Cardiac septum (tissue), 1 donor: ENCODE data around the gene PLEKHG2. TPM values are rescaled to one million over a fixed set of nuclear protein-coding genes. Genes with fewer than 3 reads are reported as not detected.

Source experiments
- DNase-seq: peaks from one replicate; pipeline ENCODE4 v3.0.0-alpha.2; 2020; ENCODE audit warnings: low spot score
- intact Hi-C: fragments of 100-400 bp; cut with DNase I; formaldehyde crosslinking; loops from one replicate; pipeline ENCODE4 v1.14.0; 2022
- microRNA-seq: library from miRNA; unstranded; fragments of <30 nt; microRNA quantifications from one replicate; pipeline ENCODE4 v1.2.0, GENCODE V29; 2020
- total RNA-seq: library from RNA; stranded (reverse); fragmentation: NEBNext Ultra II Directional; extraction: Animal tissue kit (Norgen Biotek cat#: 25700); gene quantifications from one replicate; pipeline ENCODE4 v1.2.1, GENCODE V29; 2021
- donor health status: DM: no; HTN: no; CAD: no.

The PLEKHG2 gene
- total RNA-seq, 1 donor from 2014 or later, result 25.1 TPM

DNA sequence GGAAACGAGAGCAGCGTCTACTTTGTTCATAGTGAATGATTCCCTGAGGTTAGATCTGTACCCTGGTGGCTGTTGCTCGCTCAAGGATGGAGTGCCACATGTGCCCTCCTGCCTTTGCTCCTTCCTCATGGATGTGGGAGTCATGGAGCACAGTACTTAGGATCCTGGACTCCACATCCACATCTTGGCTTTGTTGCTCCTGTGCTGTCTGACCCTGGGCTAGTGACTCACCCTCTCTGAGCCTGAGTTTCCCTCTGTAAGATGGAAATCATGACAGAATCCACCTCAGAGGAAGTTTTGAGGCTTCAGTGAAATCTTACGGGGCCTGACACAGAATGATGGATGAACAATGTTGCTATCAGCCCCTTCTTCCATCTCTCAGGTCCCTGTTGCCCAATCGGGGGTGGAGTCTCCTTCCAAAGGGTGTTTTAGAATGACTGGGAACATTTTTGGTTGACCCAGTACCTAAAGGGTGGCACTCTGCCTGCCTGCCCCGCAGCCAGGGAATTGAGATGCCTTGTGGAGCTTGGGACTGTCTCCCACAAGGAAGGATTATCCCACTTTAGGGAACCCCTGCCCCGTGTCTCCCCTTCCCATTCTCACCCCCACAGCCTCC lies 58.4 kb downstream of the PLEKHG2 start:
- intact Hi-C loops, result no loop called here
- no peak for DNase-seq

DNA sequence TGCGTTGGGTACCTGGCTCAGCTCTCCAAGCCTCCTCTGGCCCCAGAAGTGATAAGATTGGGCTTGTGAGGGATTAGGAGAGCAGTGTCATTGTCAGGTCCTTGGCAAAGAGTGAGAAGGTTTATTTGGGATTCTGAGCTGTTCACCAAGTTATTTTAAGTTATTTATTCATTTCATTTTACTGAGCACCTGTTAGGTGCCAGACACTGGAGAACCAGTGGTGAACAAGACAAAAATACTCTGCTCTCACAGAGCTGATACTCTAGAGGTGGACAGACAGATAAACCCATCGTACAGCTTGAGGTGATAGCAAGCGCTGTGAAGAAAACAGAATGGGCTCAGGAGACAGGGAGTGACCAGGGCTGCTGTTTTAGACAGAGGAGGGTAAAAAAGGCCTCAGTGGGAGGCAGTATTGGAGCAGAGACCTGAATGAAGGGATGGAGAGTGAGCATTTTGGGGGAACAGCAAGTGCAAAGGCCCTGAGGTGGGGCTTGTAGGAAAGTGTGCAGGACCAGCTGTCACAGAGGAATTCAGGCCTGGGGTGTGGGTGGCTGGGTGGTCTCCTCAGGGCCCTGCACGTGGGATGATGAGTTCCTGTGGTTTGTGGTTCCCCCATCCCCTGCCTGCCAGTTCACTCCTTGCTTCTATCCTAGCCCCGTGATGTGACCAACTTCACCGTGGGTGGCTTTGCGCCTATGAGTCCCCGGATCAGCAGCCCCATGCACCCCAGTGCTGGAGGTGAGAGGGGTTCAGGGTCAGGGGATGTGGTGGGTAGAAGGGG lies 59.5 kb downstream of the PLEKHG2 start:
- intact Hi-C loops, result no loop called here
- DNase-seq, result no peak

DNA sequence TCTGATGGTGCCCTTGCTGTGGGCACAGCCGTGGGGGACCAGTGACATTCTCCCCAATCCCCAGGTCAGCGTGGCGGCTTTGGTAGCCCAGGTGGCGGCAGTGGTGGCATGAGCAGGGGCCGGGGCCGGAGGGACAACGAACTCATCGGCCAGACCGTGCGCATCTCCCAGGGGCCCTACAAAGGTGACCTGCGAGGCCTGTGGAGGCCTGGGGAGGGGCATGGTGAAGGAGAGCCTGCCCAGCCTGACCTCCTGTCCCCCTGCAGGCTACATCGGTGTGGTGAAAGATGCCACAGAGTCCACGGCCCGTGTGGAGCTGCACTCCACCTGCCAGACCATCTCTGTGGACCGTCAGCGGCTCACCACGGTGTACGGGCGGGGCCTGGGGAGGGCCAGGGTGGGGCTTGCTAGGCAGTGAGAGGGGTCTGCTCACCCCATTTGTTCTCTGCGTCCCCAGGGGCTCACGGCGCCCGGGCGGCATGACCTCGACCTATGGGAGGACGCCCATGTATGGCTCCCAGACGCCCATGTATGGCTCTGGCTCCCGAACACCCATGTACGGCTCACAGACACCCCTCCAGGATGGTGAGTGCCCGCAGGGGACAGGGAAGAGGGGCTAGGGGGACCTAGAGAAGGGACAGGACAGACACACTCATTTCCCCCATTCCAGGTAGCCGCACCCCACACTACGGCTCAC lies 60.4 kb downstream of the PLEKHG2 start:
- DNase-seq, result no peak
- intact Hi-C loops, result no loop called here

DNA sequence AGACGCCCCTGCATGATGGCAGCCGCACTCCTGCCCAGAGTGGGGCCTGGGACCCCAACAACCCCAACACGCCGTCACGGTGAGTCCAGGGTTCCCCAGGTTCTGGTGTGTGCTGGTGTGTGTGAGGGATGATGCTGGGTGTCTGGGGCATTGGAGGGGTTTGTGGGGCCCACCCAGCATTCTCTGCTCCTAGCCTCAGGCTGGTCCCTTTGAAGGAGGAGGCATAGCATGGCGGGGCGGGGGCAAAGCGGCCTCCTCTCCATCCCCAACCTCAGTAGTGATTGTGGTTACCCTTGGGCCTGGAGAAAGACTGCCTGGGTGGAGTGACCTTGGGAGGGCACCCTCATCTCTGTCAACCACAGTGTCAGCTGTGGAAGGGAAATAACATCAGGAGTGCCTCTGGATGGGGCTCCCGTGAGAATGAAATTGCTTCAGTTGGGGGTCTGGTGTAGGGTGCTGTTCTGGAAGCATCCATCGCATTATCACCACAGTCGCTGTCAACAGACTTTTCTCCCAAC lies 61.0 kb downstream of the PLEKHG2 start:
- DNase-seq, result no peak
- intact Hi-C loops, result no loop called here

DNA sequence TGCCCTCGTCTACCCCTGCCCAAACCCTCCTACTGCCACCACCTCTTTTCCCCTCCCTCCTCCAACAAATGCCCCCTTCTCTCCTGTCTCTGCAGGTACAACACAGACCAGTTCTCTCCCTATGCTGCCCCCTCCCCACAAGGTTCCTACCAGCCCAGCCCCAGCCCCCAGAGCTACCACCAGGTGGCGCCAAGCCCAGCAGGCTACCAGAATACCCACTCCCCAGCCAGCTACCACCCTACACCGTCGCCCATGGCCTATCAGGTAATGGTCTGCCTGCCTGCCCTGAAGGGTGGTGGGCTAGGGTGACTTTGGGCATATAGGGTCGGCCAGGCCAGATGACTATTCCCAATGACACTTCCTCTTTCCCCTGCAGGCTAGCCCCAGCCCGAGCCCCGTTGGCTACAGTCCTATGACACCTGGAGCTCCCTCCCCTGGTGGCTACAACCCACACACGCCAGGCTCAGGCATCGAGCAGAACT lies 61.7 kb downstream of the PLEKHG2 start:
- intact Hi-C loops, result loop anchor here (2.0 kb wide), 1 partner anchor 59 kb away; the partner anchor contains the start of gene EID2B
- no peak for DNase-seq

DNA sequence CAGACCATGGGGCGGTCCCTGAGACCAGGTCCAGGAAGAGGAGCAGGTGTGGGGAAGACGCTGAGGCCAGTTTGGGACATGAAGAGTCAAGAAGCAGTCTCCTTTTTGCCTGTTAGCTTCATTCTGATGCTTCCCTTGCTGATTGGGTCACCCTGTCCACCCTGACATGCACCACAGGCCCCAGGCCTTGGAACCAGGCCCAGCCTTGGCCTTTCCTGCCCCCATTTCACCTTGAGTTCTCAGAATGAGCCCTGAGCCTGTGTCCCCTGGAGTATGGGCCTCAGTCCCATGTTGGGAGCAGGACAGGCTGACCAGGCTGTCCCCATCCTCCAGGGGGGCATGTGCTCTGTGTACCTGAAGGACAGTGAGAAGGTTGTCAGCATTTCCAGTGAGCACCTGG lies 63.3 kb downstream of the PLEKHG2 start:
- no peak for DNase-seq
- intact Hi-C loops, result loop anchor here (2.0 kb wide), 1 partner anchor 57 kb away; the partner anchor contains the start of gene EID2B

Small RNAs within 50 kb of the gene (microRNA-seq; reads per million reads assigned to microRNA genes)
- not detected for gene MIR4530

Other genes starting within 250 kb of the PLEKHG2 start
- gene NCCRP1, start 215.7 kb upstream of the PLEKHG2 start, total RNA-seq, result not detected
- gene SYCN, start 208.4 kb upstream of the PLEKHG2 start, total RNA-seq, result not detected
- not detected for gene IFNL3, start 167.7 kb upstream of the PLEKHG2 start, total RNA-seq
- gene IFNL4, start 163.8 kb upstream of the PLEKHG2 start, total RNA-seq, result not detected
- not detected for gene IFNL2, start 144.3 kb upstream of the PLEKHG2 start, total RNA-seq
- gene IFNL1, start 116.3 kb upstream of the PLEKHG2 start, total RNA-seq, result not detected
- 0.27 TPM for gene LRFN1, start 91.8 kb upstream of the PLEKHG2 start, total RNA-seq
- gene GMFG, start 76.6 kb upstream of the PLEKHG2 start, total RNA-seq, result 17.5 TPM
- gene SAMD4B, start 70.2 kb upstream of the PLEKHG2 start, total RNA-seq, result 65.8 TPM
- gene PAF1, start 21.6 kb upstream of the PLEKHG2 start, total RNA-seq, result 38.0 TPM
- gene MED29, start 21.3 kb upstream of the PLEKHG2 start, total RNA-seq, result 26.3 TPM
- gene ZFP36, start 5.8 kb upstream of the PLEKHG2 start, total RNA-seq, result 53.0 TPM
- 1,084 TPM for gene RPS16, start 23.3 kb downstream of the PLEKHG2 start, total RNA-seq
- gene SUPT5H, start 32.9 kb downstream of the PLEKHG2 start, total RNA-seq, result 79.9 TPM
- 62.0 TPM for gene TIMM50, start 68.2 kb downstream of the PLEKHG2 start, total RNA-seq
- not detected for gene DLL3, start 86.3 kb downstream of the PLEKHG2 start, total RNA-seq
- gene SELENOV, start 102.5 kb downstream of the PLEKHG2 start, total RNA-seq, result not detected
- gene EID2B, start 120.2 kb downstream of the PLEKHG2 start, total RNA-seq, result 2.8 TPM
- gene EID2, start 127.5 kb downstream of the PLEKHG2 start, total RNA-seq, result 11.4 TPM
- gene LGALS13, start 189.9 kb downstream of the PLEKHG2 start, total RNA-seq, result not detected
- not detected for gene LGALS16, start 243.2 kb downstream of the PLEKHG2 start, total RNA-seq